ENCODE results near the gene CRELD2.

- TF ChIP-seq, protein P1, sequence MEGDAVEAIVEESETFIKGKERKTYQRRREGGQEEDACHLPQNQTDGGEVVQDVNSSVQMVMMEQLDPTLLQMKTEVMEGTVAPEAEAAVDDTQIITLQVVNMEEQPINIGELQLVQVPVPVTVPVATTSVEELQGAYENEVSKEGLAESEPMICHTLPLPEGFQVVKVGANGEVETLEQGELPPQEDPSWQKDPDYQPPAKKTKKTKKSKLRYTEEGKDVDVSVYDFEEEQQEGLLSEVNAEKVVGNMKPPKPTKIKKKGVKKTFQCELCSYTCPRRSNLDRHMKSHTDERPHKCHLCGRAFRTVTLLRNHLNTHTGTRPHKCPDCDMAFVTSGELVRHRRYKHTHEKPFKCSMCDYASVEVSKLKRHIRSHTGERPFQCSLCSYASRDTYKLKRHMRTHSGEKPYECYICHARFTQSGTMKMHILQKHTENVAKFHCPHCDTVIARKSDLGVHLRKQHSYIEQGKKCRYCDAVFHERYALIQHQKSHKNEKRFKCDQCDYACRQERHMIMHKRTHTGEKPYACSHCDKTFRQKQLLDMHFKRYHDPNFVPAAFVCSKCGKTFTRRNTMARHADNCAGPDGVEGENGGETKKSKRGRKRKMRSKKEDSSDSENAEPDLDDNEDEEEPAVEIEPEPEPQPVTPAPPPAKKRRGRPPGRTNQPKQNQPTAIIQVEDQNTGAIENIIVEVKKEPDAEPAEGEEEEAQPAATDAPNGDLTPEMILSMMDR (IDR thresholded peaks at IDR 0.05; ENCODE audit: borderline replicate concordance, extremely low read depth, low read length, poor library complexity, severe bottlenecking), result no peak
- no peak for TF ChIP-seq EZH2 (IDR thresholded peaks at IDR 0.05; ENCODE audit: borderline replicate concordance, low read depth, low read length, severe bottlenecking)
Observed at GRCh38 chr22:49942565-49943404, 24.4 kb downstream of the CRELD2 start.
